Measurements from ENCODE around the gene CASZ1.

CASZ1 gene

GRCh38 chr1:10647414-10648170, 148.9 kb downstream of the CASZ1 start:
- DNase-seq (ENCODE audit: insufficient read length), result no peak
- TF ChIP-seq POLR2AphosphoS5 (IDR thresholded peaks at IDR 0.05; ENCODE audit: low read depth, low read length) (no peak), POLR2A (IDR thresholded peaks at IDR 0.05; ENCODE audit: low read depth, low read length) (no peak), TAF1 (IDR thresholded peaks at IDR 0.05; ENCODE audit: borderline replicate concordance, low read depth, low read length) (no peak)
- no peak for FAIRE-seq

GRCh38 chr1:10646347-10646861, 150.0 kb downstream of the CASZ1 start:
- no peak for DNase-seq (ENCODE audit: insufficient read length)
- TF ChIP-seq TAF1 (IDR thresholded peaks at IDR 0.05; ENCODE audit: borderline replicate concordance, low read depth, low read length), result no peak
- no peak for FAIRE-seq

GRCh38 chr1:10644307-10645128, 151.9 kb downstream of the CASZ1 start:
- TF ChIP-seq POLR2A (IDR thresholded peaks at IDR 0.05; ENCODE audit: low read depth, low read length), result no peak
- TF ChIP-seq TAF1 (IDR thresholded peaks at IDR 0.05; ENCODE audit: borderline replicate concordance, low read depth, low read length), result no peak
- no peak for TF ChIP-seq POLR2AphosphoS5 (IDR thresholded peaks at IDR 0.05; ENCODE audit: low read depth, low read length)
- FAIRE-seq (no peak), DNase-seq (ENCODE audit: insufficient read length) (no peak)

GRCh38 chr1:10643607-10644306, 152.7 kb downstream of the CASZ1 start:
- DNase-seq (ENCODE audit: insufficient read length), result no peak
- no peak for TF ChIP-seq POLR2AphosphoS5 (IDR thresholded peaks at IDR 0.05; ENCODE audit: low read depth, low read length)
- FAIRE-seq, result no peak

DNA sequence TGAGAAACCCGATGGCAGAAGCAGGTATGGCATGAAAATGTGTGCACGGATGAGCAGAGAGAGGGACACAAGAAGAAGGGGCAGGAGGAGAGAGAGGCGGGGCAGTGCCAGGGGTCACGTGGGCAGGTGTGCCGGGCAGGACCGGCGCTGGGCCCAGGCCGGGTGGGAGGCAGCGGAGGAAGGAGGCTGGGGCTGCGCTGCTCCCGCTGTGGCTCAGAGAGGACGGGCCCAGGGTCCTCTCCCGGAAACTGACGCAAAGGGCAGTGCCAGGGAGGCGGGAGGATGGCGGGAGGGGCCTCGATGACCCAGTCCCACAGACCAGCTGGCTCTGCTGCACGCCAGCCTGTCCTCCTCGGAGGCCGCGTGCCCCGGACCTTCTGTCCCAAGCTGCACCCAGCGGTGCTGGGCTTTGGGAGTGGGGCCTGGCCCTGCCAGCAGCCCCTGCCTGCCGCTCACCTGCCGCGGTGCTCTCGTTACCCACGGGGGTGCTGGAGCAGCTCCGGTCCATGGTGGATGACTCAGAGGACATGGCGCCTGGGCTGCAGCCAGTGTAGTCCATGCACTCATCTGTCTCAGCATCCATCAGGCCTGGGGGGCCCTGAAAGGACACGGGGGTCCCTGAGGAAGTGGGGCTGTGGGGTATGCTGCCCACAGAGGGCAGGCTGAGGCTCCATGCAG, 153.9 kb downstream of the CASZ1 start:
- no peak for TF ChIP-seq POLR2A (IDR thresholded peaks at IDR 0.05; ENCODE audit: low read depth, low read length)
- TF ChIP-seq TAF1 (IDR thresholded peaks at IDR 0.05; ENCODE audit: borderline replicate concordance, low read depth, low read length), result no peak
- no peak for TF ChIP-seq POLR2AphosphoS5 (IDR thresholded peaks at IDR 0.05; ENCODE audit: low read depth, low read length)
- DNase-seq (ENCODE audit: insufficient read length), result no peak
- no peak for FAIRE-seq

DNA sequence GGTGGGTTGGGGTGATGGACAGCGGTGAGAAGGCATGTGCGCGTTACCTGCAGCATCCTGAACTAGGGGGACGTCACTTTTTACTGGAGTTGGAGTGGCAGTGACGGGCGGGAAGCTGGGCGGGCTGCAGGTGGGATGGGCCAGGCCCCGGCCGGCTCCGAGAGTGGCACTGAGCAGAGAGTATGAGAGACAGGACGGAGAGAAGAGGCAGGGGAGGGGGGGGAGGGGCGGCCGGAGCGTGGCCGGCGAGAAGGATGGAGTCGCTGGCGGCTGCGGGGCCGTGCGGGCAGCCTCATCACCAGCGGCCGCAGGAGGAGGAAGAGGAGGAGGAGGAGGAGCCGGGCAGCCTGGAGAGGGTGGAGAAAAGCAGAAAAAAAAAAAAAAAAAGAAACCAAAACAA, 154.5 kb downstream of the CASZ1 start:
- DNase-seq (ENCODE audit: insufficient read length) (no peak), FAIRE-seq (no peak)
- TF ChIP-seq POLR2AphosphoS5 (IDR thresholded peaks at IDR 0.05; ENCODE audit: low read depth, low read length), result no peak
- TF ChIP-seq POLR2A (IDR thresholded peaks at IDR 0.05; ENCODE audit: low read depth, low read length), result no peak
- TF ChIP-seq TAF1 (IDR thresholded peaks at IDR 0.05; ENCODE audit: borderline replicate concordance, low read depth, low read length), result no peak

- TF ChIP-seq POLR2AphosphoS5 (IDR thresholded peaks at IDR 0.05; ENCODE audit: low read depth, low read length) (no peak), POLR2A (IDR thresholded peaks at IDR 0.05; ENCODE audit: low read depth, low read length) (no peak), TAF1 (IDR thresholded peaks at IDR 0.05; ENCODE audit: borderline replicate concordance, low read depth, low read length) (no peak)
- no peak for FAIRE-seq
- no peak for DNase-seq (ENCODE audit: insufficient read length)
These were observed 155.4 kb downstream of the CASZ1 start for GRCh38 chr1:10640843-10641553.

DNA sequence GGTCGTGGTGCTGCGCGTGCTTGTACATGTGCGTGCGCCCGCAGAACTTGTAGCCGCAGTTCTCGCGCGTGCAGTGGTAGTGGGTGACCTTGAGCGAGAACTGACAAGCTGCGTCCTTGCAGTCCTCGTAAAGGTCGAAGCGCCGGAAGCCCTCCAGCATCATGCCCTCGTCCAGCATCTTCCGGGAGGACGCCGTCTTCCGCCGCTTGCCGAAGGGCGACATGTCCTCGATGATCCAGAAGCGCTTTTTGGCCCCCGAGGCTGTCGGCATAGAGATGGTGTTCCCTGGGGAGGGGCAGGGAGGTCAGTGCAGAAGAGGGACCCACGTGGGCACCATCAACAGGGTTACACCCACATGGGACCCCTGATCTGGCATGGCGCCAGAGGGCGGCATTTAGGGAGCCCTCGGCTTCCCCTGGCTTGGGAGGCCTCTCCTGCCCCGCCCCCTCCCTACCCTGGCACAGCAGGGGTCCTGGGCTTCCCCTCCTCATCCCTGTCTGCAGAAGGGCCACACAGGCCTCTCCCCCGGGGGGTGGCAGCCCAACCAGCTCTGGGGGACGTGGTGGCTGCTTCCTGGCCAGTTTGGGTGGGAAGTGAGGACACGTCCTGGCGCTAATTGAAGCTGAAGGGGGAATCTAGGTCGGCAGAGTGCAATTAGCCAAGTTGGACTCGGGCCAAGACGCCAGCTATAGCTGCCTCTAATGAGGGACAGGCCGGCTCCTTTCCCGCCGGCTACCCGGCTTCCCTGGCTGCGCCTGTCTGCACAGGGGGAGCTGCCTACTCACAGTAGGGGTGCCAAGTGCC, 156.5 kb downstream of the CASZ1 start:
- DNase-seq (ENCODE audit: insufficient read length) (no peak), FAIRE-seq (no peak)
- TF ChIP-seq POLR2AphosphoS5 (IDR thresholded peaks at IDR 0.05; ENCODE audit: low read depth, low read length), result no peak
- TF ChIP-seq POLR2A (IDR thresholded peaks at IDR 0.05; ENCODE audit: low read depth, low read length), result no peak
- no peak for TF ChIP-seq TAF1 (IDR thresholded peaks at IDR 0.05; ENCODE audit: borderline replicate concordance, low read depth, low read length)

DNA sequence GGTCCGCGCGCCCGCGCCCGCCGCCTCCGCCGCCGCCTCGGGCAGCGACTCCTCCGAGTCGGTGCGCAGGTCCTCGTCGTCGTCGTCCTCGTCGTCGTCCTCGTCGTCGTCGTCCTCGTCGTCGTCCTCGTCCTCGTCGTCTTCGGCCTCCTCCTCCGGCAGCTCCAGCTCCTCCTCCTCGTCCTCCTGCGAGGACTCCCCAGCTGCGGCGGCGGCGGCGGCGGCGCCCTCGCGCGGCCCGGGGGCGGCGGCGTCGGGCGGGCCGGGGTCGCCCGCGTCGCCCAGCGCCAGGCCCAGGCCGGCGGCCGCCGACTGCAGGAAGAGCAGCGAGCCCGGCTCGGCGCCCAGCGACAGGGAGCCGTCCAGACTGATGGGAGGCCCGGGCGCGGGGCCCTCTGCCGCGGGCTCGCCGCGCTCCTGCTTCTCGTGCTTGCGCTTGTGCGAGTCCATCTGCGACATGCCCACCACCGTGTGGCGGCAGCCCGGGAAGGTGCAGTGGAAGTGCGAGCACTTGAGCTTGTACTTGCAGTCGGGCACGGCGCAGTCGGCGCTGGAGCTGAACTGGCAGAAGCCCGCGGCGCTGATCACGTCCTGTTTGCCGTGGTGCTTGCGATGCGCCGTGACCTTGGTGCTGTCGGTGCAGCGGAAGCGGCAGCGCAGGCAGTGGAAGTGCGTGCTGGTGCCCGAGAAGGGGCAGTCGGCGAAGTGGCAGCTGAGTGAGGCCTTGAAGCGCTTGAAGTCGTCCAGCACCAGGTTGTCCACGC, 157.3 kb downstream of the CASZ1 start:
- TF ChIP-seq TAF1 (IDR thresholded peaks at IDR 0.05; ENCODE audit: borderline replicate concordance, low read depth, low read length) (no peak), POLR2AphosphoS5 (IDR thresholded peaks at IDR 0.05; ENCODE audit: low read depth, low read length) (no peak), POLR2A (IDR thresholded peaks at IDR 0.05; ENCODE audit: low read depth, low read length) (no peak)
- no peak for FAIRE-seq
- no peak for DNase-seq (ENCODE audit: insufficient read length)

Measured in GM12892 (cell line).